Measurements from ENCODE around the gene SEMA4D.

GRCh38 chr9:89382026-89382986, 115.6 kb downstream of the SEMA4D start:
- no peak for TF ChIP-seq POLR2A (IDR thresholded peaks at IDR 0.05)
- TF ChIP-seq, protein P1, sequence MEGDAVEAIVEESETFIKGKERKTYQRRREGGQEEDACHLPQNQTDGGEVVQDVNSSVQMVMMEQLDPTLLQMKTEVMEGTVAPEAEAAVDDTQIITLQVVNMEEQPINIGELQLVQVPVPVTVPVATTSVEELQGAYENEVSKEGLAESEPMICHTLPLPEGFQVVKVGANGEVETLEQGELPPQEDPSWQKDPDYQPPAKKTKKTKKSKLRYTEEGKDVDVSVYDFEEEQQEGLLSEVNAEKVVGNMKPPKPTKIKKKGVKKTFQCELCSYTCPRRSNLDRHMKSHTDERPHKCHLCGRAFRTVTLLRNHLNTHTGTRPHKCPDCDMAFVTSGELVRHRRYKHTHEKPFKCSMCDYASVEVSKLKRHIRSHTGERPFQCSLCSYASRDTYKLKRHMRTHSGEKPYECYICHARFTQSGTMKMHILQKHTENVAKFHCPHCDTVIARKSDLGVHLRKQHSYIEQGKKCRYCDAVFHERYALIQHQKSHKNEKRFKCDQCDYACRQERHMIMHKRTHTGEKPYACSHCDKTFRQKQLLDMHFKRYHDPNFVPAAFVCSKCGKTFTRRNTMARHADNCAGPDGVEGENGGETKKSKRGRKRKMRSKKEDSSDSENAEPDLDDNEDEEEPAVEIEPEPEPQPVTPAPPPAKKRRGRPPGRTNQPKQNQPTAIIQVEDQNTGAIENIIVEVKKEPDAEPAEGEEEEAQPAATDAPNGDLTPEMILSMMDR (IDR thresholded peaks at IDR 0.05 in 4 of 5, conservative IDR thresholded peaks at IDR 0.05 in 1 of 5): no peak

Data from gastrocnemius medialis (tissue), 4 donors.